HL-60 (cell line): ENCODE data around the gene MTCL3.

ENCODE experiments used
- DNase-seq, 2 experiments: peaks; one replicate each; pipeline ENCODE4 v3.0.0-alpha.2; 2010 to 2020; ENCODE audit warnings: low read depth in 1 of 2, low spot score in 1 of 2
- H3K27ac ChIP-seq: fragments of 250-450 bp; sonication (Bioruptor Pico); replicated peaks from 2 replicates; pipeline ENCODE4 v1.5.1; 2020; ENCODE audit warnings: mild to moderate bottlenecking, moderate library complexity
- H3K27me3 ChIP-seq: fragments of 250-450 bp; sonication (Bioruptor Pico); 2 replicates; pipeline ENCODE4 v1.5.1; 2021; ENCODE audit warnings: mild to moderate bottlenecking, moderate library complexity; ENCODE audit not compliant: insufficient read depth, poor library complexity, severe bottlenecking
- H3K4me3 ChIP-seq: replicated peaks from 2 replicates; pipeline ENCODE4 v1.5.1; 2011; ENCODE audit warnings: mild to moderate bottlenecking, control low read depth, low read length; ENCODE audit not compliant: insufficient read depth
- GABPA ChIP-seq: IDR thresholded peaks from 2 replicates; pipeline ENCODE4 v1.6.1; 2012; ENCODE audit warnings: low read depth
- POLR2AphosphoS5 ChIP-seq: IDR thresholded peaks from 2 replicates; pipeline ENCODE4 v1.6.1; 2012; ENCODE audit warnings: low read depth
- SPI1 ChIP-seq: IDR thresholded peaks from 2 replicates; pipeline ENCODE4 v1.6.1; 2012; ENCODE audit warnings: low read depth, mild to moderate bottlenecking, borderline replicate concordance
- TF ChIP-seq, protein P1 (sequence below): IDR thresholded peaks from one replicate; pipeline ENCODE4 v1.5.1; 2011; ENCODE audit warnings: low read length, control low read depth, inconsistent platforms; ENCODE audit not compliant: insufficient read depth
- TF ChIP-seq, protein P2 (sequence below): IDR thresholded peaks from 2 replicates; pipeline ENCODE4 v1.6.1; 2012; ENCODE audit warnings: low read depth; ENCODE audit not compliant: insufficient replicate concordance

The MTCL3 gene

DNA sequence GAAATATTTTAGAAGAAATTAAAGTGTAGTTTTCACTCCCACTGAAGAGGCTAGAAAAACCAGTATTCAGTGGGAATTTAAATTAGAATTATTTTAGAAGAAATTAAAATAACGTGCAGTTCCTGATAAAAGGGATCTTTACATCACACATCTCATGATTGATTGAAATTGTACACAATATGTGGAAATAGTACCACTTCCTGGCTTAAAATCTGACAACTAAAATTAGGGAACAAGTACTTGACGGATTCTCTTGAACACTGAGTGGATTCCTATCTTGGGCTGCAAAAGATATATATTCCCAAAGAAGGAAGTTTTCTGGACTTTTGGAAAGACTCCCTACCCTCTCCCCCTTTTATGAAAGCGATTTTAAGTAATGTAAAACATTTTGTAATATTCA is 14.6 kb upstream of the MTCL3 start:
- no peak overlapping the region for H3K4me3 ChIP-seq
- H3K27me3 ChIP-seq: no peaks in the 10 kb centered on the region
- DNase-seq: no peak
- TF ChIP-seq, protein P1, sequence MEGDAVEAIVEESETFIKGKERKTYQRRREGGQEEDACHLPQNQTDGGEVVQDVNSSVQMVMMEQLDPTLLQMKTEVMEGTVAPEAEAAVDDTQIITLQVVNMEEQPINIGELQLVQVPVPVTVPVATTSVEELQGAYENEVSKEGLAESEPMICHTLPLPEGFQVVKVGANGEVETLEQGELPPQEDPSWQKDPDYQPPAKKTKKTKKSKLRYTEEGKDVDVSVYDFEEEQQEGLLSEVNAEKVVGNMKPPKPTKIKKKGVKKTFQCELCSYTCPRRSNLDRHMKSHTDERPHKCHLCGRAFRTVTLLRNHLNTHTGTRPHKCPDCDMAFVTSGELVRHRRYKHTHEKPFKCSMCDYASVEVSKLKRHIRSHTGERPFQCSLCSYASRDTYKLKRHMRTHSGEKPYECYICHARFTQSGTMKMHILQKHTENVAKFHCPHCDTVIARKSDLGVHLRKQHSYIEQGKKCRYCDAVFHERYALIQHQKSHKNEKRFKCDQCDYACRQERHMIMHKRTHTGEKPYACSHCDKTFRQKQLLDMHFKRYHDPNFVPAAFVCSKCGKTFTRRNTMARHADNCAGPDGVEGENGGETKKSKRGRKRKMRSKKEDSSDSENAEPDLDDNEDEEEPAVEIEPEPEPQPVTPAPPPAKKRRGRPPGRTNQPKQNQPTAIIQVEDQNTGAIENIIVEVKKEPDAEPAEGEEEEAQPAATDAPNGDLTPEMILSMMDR: no peak
- no peak for TF ChIP-seq GABPA
- no peak for TF ChIP-seq SPI1
- TF ChIP-seq, protein P2, sequence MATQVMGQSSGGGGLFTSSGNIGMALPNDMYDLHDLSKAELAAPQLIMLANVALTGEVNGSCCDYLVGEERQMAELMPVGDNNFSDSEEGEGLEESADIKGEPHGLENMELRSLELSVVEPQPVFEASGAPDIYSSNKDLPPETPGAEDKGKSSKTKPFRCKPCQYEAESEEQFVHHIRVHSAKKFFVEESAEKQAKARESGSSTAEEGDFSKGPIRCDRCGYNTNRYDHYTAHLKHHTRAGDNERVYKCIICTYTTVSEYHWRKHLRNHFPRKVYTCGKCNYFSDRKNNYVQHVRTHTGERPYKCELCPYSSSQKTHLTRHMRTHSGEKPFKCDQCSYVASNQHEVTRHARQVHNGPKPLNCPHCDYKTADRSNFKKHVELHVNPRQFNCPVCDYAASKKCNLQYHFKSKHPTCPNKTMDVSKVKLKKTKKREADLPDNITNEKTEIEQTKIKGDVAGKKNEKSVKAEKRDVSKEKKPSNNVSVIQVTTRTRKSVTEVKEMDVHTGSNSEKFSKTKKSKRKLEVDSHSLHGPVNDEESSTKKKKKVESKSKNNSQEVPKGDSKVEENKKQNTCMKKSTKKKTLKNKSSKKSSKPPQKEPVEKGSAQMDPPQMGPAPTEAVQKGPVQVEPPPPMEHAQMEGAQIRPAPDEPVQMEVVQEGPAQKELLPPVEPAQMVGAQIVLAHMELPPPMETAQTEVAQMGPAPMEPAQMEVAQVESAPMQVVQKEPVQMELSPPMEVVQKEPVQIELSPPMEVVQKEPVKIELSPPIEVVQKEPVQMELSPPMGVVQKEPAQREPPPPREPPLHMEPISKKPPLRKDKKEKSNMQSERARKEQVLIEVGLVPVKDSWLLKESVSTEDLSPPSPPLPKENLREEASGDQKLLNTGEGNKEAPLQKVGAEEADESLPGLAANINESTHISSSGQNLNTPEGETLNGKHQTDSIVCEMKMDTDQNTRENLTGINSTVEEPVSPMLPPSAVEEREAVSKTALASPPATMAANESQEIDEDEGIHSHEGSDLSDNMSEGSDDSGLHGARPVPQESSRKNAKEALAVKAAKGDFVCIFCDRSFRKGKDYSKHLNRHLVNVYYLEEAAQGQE: no peak
- no peak for TF ChIP-seq POLR2AphosphoS5
- H3K27ac ChIP-seq: no peak overlapping the region

DNA sequence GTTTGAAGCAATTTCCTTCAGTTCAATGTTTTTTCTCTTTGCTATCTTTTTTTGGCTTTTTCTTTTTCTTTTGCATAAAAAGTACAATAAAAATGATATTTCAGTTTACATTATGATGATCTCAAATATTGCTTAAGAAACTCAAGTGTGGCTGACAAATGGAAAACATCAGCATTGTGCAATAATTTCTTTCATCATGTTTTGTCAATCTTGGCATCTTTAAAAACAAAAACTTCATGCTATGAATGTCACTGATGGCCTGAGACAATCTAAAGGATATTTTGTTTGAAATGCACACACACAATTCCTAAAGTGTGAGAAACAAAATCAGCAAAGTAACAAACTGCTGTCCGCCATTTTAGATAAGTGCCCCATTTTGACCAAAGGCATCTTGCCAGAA is 13.9 kb upstream of the MTCL3 start:
- Histone ChIP-seq H3K27ac (no peak overlapping the region), H3K27me3 (no peaks in the 10 kb centered on the region), H3K4me3 (no peak overlapping the region)
- no peak for DNase-seq
- TF ChIP-seq, protein P2: no peak
- TF ChIP-seq, protein P1: no peak
- TF ChIP-seq SPI1 (no peak), POLR2AphosphoS5 (no peak), GABPA (no peak)

DNA sequence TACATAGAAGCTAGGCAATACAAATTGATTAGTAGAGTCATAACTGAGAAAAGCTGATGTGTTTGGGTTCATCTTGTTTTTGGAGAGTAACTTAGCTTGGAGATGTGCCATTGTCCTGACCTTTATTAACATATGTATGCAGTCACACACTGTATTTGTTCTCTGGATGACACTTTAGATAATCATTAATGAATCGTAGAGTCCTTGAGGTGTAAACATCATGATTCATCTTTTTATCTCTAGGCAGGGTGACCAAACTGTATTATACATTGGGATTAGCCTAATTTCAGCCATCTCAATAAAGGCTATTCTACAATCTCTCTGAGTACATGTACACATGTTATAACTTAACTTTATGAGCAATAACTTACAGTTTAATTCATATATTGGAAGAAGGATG is 3.6 kb upstream of the MTCL3 start:
- H3K27me3 ChIP-seq: peaks cover 17% of the 10 kb centered on the region
- no peak for TF ChIP-seq GABPA
- no peak for TF ChIP-seq POLR2AphosphoS5
- TF ChIP-seq SPI1: no peak
- no peak for DNase-seq
- H3K4me3 ChIP-seq: no peak overlapping the region
- no peak overlapping the region for H3K27ac ChIP-seq

DNA sequence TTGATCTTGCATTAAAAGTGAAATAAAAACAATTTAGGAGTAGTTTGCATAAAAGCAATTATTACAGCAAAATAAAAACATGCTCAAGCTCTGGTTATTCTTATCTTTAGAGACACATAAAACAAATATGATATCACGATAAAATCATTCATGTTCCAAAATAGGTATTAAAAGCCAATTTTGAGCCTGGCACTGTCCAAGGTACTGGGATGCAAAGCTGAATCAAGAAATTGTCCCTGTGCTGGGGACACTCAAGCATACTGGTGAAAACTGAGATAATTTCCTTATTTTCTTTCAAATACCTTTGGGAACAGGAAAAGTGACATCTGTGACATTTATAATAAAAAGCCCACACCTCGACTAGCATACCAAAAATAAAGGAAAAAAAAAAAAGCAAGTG is 931 bp upstream of the MTCL3 start:
- no peak for DNase-seq
- H3K27ac ChIP-seq: no peak overlapping the region
- H3K27me3 ChIP-seq: peaks cover 33% of the 10 kb centered on the region
- no peak overlapping the region for H3K4me3 ChIP-seq
- TF ChIP-seq, protein P2: peak; percentile 96
- TF ChIP-seq, protein P1: no peak
